ENCODE measurements around the gene POFUT2.
"Not testable (repeated sequence)": the region's sequence is repeated elsewhere in the genome, so short reads cannot be mapped to it uniquely, and the experiment has no call there.

The POFUT2 gene

DNA sequence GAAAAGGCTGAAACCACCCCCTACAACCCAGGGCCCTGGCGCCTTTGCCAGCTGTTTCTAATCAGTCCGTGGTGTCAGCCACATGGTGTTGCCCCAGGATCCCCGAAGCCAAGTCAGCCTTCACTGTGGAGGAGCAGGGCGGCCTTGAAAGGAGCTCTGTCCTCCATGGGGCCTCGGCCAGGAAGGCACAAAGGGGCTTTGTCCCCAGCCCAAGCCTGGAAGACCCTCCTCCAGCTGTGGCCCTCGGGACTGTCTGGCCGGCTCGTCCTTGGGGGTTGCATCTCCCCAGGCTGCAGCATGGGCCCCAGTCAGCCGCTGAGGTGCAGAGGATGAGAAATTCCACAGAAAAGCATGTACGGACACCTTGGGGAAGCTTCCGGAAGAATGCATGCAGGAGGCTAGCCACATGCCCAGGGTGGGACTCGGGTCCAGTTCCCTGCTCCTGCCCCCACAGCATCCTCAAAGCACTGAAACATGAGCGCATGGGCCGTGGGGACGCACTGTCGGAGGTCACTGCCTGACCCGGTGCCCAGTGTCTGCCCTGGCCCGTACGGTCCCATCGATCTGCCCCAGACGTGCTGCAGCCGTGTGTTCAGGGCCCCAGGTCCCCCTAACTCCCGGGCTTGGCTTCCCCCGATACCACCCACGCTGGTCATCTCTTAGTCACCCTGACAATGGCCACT is 38.6 kb upstream of the POFUT2 start:
- no peak for DNase-seq

DNA sequence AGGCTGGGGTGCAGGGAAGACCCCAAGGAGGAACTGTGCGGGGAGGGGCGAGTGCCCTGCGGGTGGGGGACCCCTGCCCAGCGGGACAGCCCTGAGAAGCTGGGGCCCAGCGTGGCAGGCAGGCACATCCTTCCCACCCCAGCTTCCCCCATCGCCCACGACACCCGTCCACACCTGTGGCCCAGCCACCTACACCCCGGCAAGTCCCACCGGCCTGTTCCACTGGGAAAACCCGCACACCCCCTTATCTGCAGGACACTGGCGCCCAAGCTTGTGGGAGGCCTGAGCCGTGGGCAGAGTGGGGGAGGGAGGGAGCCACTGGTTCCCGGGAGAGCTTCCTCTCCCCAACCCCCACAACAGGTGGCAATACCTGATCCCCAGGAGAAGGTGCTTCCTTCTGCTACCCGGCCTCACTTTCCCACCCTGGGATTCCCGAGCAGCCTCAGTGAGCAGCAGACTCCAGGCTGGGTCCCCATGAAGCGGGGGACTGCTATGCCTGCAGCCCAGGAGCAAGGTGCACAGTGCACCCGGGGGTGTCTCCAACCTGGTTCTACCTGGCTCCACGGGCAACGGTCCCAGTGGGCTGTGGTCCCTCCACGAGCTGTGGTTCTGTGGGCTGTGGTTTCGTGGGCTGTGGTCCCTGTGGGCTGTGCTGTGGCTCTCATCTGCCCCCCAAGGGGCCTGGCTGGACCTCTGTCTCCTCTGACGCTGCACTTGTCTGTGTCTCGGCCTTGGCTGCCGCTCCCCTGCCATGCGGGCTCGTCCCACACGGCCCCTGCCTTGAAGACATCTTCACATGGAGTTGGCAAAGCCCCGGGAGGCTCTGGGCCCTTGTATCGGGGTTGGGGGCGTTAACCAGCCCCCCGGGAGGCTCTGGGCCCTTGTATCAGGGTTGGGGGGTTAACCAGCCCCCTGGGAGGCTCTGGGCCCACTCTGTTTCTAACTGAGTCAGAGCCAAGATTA is 37.8 kb upstream of the POFUT2 start:
- no peak for DNase-seq

DNA sequence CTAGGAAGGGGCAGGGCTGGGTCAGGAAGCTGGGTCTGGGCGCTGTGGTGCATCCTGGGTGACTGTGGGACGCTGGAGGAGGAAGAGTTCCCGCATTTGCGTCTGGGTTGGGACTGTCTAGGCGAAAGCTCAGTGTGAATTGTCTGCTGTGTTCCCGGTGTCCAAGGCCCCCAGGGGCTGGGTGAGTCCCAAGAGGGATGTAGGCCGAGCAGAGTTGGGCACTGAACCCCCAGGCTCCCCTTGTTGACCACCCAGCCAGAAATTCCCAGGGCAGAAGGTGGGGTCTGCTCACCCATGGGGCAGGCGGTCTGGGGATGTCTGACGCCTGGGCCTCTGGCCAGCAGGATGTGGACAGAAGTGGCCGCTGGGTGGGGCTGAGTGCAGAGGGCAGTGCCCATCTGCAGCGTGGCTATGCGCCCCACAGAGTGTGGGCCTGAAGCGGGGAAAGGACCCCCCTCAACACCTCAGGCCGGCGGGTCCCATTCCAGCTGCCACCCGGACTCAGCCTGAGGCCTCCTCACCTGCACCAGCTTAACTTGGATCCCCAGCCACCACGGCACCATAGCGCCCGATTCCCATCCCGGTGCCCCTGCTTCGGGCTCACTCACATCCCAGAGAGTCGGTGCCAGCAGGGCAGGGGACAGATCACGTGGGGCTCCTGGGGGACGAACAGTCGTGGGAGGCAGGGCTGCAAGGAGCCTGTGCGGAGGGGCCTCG is 37.0 kb upstream of the POFUT2 start:
- no peak for DNase-seq

DNA sequence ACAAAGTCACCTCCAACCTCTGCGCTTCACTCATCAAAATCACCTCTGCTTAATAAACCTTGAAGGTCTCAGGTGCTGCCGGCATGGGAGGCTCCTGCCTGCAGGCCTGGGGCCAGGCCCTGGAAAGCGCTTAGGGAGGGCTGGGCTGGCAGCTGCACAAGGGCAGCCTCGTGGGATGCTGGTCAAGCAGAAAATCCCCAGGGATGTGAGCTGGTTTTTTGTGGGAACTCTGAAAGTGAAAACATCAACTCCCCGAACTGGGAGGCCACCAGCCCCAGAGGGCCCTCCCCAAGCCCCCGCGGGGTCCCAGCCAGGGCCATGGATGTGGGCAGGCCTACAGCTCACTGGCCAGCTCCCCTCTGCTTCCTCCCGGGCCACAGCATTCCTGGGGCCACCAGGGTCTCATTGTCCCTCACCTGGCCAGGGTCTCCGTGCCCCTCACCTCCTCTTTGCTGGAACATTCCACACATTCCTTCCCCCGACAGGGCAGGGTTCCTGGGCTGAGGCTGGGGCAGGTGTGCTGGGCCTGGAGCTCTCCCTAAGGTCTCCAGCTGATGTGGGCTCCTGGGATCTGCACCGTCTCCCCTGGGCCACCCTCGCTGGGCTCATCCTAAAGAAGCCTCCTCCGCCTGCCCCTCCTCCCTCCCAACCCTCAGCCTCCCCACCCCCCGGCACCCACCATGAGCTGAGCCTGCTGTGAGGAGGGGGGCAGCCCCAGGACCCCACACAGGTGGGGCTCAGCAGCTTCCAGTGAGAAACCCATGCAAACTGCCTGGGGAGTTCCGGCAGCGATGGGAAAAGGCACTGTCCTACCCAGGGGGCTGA is 36.0 kb upstream of the POFUT2 start:
- no peak for DNase-seq

DNA sequence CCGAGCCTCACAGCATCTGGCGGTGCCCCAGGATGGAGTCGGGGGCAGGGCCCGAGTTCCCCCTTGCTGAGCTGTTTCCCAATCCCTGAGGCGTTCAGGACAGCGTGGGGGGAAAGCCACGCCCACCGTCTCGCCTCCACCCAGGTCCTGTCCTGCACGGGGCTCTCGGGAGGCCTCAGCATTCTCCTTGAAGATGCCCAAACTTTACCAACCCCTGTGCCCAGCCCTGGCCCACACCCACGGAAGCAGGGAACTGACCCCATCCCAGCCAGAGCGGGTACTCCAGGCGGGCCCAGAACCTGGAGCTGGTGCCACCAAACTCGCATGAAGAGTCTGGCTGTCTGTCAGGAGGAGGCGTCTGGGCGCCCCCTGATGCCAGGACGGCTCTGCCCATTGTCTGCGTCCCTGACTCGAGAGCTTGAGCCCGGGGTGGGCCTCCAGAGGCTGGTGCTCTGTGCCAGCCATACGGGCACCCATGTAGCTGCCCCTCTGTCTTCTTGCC is 35.3 kb upstream of the POFUT2 start:
- no peak for DNase-seq

DNA sequence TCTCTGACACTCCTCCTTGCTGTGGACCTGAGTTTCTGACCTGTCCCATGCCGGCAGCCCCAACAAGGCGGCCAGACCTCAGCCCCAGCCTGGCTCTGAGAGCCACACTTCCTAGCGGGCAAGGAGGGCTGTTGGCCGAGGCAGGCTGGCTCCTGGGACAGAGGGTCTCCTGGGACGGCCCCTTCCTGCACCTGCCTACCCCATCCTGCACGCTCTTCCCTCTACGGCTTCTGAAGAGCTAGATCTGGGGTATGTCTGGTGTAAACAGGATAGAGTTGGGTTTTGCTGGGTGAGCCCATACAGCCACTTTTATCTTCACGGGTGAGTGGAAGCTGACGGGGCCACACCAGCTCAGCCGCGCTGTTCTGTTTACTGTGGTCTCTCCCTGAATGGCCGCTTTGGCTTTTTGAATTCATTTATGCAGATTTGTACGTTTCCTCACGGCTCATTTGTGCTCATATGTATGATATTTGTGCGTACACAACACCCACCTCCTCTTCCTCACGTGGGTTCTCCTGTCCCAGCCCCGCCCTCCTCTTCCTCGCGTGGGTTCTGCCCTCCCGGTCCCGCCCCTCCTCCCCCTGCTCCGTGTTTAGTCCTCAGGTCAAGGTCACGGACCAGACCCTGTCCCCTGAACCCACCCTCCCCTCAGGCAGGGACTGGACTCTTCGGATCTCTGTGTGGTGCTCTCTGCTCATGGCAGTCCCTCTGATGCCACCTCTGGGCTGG is 34.7 kb upstream of the POFUT2 start:
- DNase-seq: no peak

DNA sequence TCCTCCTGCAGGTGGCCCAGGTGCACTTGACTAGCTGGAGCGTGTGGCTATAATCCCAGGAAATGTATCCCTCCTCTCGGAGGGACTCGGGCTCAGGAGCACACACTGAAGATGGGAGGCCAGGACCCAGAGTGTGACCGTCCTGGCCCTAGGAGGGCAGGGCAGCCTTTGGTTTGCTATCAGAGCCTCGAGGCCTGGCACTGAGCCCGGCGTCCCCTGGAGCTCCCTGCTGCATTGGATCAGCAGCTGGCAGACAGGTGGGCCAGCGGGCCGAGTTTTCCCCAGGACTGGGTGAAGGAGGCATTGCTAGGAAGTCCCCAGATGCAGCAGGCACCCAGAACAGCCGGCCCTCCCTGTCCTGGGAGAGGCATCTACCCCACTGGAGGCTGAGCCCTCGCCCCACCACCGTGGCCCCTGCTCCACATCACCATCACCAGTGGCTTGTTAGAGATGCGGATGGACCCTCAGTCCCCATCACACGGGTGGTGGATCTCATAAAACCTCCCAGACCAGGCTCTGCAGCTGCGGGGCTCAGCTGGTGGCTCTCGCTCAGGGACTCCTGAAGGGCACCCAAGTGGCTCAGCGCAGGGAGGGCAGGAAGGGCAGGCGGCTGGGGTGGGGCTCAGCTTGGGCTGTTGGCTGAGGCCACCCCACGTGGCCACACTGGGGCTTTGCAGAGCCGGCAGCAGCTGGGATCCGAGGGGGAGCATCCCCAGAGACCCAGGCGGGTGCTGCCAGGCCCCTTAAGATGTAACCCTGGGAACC is 32.7 kb upstream of the POFUT2 start:
- DNase-seq: no peak

DNA sequence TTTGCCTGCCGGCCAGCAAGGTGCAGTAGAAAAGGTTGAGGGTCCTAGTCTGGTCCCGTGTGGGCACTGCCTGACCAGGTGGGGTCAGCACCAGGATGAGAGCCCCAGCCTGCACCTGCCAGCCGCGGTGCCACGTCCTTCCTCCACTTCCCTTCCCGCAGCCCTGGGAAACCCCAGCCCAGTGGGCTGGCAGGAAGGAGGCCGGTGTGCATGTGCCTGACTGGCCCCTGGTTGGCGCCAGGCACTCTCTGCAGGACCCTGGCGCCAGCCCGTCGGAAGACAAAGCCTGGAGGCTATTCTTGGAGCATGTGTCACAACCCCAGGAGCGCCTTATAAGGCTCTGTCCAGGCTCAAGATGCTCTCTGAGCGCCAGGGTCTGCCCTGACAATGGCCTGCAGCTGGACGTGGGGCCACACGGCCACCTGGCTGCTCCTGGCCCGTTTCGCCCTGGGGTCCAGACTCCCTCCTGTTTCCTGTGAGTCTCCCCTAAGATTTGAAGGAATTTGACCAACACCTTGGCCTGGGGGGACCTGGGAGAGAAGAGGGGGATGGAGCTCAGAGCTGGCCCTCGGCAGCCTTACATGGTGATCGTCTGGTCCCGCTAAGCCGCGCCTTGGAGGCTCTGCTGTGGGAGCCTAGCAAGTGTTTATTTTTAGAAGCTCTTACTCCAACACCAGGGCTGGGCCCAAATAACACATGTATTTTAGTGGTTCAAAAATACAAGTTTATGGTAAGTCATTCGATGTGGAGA is 31.9 kb upstream of the POFUT2 start:
- no peak for DNase-seq

DNA sequence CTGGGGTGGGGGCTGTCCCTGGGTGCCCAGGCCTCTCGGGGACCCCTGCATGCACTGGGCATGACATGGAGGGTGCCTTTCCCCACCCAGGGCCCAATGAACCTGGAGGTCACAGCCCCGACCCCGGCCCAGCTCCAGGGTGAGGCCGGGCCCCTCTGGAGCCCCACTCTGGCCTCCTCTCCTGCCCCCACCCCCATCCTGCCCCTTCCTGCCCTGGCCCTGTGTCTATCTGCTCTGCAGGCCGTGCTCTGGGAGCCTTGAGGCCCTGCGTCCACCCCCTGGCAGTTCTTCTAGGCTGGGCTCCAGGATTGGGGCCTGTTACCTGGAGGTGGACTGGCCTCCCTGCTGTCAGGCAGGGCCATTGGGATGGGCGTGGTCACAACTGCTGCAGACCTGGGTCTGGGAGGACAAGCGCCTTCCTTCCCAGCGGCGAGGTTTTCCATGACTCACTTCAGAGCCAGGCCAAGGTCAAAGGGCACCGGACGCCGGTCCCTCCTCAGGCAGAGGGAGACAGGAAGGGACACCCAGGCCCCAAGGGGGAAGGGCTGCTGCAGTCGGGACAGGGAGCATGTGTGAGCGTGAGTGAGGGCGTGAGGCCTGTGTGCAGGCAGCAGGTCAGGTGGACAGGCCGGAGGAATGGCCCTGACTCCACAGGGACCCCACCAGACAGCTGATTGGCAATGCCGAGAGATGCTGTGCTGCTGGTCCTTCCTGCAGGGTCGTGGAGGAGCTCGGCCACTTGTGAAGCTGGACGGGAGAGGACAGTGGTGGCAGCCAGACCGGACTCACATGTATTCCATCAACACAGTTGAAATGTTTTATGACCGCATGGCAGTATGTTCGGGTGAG is 31.1 kb upstream of the POFUT2 start:
- DNase-seq: no peak

DNA sequence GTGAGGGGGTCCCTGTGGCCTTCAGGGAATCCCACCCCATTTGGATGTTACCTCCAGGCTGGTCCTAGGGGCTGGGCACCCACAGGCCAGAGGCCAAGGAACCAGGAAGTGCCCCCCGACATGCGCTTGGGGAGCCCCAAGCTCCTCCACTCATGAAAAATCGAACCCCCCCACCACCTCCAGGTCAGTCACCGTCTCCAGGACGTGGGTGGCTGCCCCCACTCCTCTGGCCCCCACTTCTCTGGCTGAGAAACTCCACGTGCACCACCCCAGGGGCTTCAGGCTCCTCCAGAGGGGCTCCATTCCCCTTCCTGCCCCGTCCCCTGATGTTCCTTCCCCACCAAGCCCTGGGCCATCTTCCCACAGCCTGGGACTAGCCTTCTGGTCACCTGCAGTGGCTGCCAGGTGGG is 30.5 kb upstream of the POFUT2 start:
- no peak for DNase-seq

DNA sequence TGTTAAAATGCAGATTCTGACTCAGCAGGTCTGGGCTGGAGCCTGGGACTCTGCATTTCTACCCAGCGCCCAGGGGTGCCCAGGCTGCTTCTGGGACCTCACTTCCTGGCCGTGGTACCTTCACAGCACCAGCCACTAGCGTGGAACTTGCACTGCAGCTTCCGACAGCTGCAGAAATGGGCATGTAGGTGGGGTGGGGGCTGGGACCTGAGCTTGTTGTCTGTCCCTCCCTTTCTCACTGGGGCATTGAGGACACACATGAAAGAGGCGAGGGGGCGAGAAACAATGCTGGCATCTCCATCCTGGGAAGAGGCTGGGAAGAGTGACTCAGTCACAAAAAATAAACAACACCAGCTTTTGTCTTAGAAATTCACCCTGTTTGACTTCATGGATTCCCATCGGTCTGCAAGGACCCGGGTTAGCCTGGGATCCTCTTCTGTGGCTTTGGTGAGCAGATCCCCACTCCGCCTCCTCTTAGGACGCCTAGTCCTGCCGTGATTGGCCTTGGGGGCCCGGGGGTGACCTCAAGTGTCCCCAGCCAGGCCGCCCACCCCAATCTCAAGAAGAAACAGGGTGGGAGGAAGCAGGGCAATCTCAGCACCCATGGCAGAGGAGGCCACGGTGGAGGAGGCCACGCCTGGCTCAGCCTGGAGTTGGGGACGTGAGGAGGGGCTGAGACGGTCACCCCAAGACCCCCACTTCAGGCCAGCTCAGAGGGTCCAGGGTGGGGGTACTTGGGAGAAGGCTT is 29.9 kb upstream of the POFUT2 start:
- no peak for DNase-seq

DNA sequence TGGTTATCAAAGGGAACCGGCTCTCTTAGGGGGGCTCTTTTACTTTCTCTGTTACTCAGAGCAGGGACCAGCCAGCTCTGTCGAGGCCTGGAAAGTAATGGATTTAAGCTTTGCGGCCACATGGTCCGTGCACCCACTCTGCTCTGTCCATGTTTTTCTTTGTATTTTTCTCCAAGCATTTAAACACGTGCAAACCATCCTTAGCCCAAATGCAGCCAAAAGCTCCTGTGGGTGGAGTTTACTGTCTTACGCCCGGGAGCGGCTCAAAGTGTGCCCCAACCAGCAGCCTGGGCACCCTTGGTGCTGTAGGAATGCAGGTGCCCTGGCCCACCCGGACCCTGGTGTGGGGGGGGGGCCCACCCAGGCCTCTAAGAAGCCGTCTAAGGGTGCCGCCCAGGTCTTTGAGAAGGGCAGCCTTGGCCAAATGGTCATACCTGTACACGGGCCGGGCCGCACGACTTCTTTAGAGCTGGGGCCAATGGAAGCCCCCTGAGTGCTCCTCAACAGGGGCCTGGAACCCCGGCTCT is 29.2 kb upstream of the POFUT2 start:
- no peak for DNase-seq

DNA sequence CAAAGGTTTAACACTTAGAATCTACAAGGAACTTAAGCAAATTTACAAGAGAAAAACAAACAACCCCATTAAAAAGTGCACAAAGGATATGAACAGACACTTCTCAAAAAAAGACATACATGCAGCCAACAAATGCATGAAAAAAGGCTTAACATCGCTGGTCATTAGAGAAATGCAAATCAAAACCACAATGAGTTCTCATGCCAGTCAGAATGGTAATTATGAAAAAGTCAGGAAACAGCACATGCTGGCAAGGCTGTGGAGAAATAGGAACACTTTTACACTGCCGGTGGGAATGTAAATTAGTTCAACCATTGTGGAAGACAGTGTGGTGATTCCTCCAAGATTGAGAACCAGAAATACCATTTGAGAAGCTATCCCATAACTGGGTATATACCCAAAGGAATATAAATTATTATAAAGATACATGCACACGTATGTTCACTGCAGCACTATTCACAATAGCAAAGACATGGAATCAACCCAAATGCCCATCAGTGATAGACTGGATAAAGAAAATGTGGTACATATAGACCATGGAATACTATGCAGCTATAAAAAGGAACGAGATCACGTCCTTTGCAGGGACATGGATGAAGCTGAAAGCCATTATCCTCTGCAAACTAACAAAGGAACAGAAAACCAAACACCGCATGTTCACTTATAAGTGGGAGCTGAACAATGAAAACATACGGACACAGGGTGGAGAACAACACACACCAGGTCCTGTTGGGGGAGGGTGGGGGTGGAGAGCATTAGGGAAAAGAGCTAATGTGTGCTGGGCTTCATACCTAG is 28.2 kb upstream of the POFUT2 start:
- not testable (repeated sequence) for DNase-seq

DNA sequence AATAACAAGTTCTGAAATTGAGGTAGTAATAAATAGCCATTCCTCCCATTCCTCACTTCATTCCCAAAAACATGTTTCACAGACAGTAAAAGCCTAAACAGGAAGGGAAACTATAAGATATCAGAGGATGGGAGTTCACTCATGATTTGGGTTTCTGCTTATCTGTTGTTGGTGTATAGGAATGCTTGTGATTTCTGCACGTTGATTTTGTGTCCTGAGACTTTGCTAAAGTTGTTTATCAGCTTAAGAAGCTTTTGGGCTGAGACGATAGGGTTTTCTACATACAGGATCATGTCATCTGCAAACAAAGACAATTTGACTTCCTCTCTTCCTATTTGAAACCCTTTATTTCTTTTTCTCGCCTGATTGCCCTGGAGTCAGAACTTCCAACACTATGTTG is 26.0 kb upstream of the POFUT2 start:
- no peak for DNase-seq

DNA sequence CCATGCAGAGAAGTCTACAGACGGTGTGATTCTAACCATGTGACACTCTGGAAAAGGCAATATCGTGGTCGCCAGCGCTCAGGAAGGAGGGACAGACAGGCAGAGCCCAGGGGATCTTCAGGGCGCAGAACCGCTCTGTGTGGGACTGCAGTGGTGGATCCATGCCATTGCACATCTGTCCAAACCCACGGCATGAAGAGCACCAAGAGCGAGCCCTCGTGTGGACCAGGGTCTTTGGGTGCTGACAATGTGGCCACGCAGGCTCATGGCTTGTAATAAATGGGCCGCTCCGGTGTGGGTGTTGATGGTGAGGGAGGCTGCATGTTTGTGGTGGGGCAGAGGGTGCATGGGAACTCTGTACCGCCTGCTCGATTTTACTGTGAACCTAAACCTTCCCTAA is 25.3 kb upstream of the POFUT2 start:
- no peak for DNase-seq

DNA sequence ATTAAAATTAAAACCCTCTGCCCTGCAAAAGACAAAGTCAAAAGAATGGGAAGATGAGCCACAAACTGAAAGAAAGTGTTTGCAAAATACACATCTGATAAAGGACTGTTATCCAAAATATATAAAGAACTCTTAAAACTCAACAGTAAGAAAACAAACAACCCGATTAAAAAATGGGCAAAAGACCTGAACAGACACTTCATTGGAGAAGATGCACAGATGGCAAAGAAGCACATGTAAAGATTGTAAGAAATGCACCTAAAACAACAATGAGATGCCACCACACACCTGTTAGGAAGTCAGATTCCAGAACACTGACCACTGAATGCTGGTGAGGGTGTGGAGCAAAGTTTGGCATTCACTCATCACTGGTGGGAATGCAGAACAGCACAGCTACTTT is 24.6 kb upstream of the POFUT2 start:
- DNase-seq: no peak

DNA sequence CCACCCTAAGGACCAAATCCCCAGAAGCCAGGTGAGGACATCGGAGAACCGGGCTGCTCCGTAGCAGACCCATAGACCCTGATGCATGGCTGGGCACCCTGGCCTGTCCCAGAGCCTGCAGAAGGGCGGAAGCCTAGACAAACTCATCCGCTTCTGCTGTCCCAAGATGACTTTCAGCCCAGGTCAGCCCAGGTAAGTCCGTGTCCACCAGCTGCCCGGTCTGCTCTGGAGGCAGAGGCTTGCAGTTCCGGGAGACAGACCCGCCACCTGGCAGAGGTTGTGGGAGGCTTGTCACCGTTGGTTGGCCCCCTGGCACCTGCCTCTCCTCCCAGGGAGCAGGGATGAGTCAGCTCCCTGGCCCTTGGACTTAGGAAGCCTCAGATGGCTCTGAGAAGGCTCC is 22.8 kb upstream of the POFUT2 start:
- DNase-seq: no peak
